Measurements from ENCODE around the gene CCDC170. TPM values are rescaled to one million over a fixed set of nuclear protein-coding genes. Genes with fewer than 3 reads are reported as not detected.

CCDC170 gene
- total and polyA plus RNA-seq, 2 of the 8 experiments (the other 6 are each of a cell fraction or from before 2014, with no cell fraction given): 0.06 to 0.09 TPM

GRCh38 chr6:151652325-151652724 lies 158.5 kb downstream of the CCDC170 start:
- Histone ChIP-seq H2BK15ac (ENCODE audit: low read length) (0 out of 2 replicates have a peak overlapping the region, but pooled peaks have one; percentile 72), H3K36me3 (ENCODE audit: control insufficient read depth in 2 of 4, insufficient read depth in 4 of 4, low read length in 3 of 4) (no peaks in the 10 kb centered on the region), H3K4ac (replicated peaks; ENCODE audit: insufficient read length, low read depth, low read length) (no peak overlapping the region), H3K56ac (replicated peaks; ENCODE audit: insufficient read length, low read depth, low read length) (no peak overlapping the region), H3K27ac (ENCODE audit: low read depth, low read length) (no peak overlapping the region), H3K18ac (ENCODE audit: extremely low read depth, low read length) (no peak overlapping the region), H3K4me2 (ENCODE audit: insufficient read depth in 1 of 2, low read depth in 2 of 2, low read length in 2 of 2) (no peak overlapping the region), H4K91ac (replicated peaks; ENCODE audit: insufficient read length, low read length) (no peak overlapping the region), H2BK12ac (ENCODE audit: low read depth, low read length) (no peak overlapping the region), H2BK5ac (ENCODE audit: low read depth, low read length) (no peak overlapping the region), H4K5ac (ENCODE audit: insufficient read length, low read depth, low read length) (no peak overlapping the region), H3K4me1 (replicated peaks in 1 of 4; ENCODE audit: control insufficient read depth in 3 of 4, insufficient read depth in 4 of 4, low read length in 3 of 4) (peaks cover 0 to 4% (median 3%) of the 10 kb centered on the region in 4 experiments; a peak in 6 of 7 replicates), H3K9ac (replicated peaks in 1 of 4; ENCODE audit: extremely low read depth in 1 of 4, low read depth in 3 of 4, low read length in 3 of 4) (no peak overlapping the region), H3K14ac (ENCODE audit: insufficient read length) (no peak overlapping the region), H4K20me1 (replicated peaks in 1 of 2; ENCODE audit: control insufficient read depth in 1 of 2, insufficient read depth in 2 of 2, low read length in 2 of 2) (no peaks in the 10 kb centered on the region), H3K23ac (ENCODE audit: insufficient read length) (no peak overlapping the region), H3K4me3 (ENCODE audit: extremely low read depth in 1 of 4, insufficient read depth in 2 of 4, low read depth in 3 of 4, low read length in 4 of 4) (no peak overlapping the region), H3K9me3 (ENCODE audit: insufficient read depth in 2 of 2, low read depth in 1 of 2, low read length in 1 of 2) (peaks cover 2 to 6% of the 10 kb centered on the region in 2 experiments; a peak in 2 of 4 replicates), H4K8ac (ENCODE audit: extremely low read depth, insufficient read depth, low read length) (no peak overlapping the region), H2BK120ac (replicated peaks; ENCODE audit: low read depth, low read length) (no peak overlapping the region), H2AK5ac (ENCODE audit: low read depth, low read length) (no peak overlapping the region), H2AFZ (ENCODE audit: low read length) (0 out of 2 replicates have a peak overlapping the region, but pooled peaks have one; percentile 51), H3K23me2 (ENCODE audit: low read depth, low read length) (no peaks in the 10 kb centered on the region), H3K27me3 (replicated peaks in 1 of 4; ENCODE audit: control insufficient read depth in 3 of 4, extremely low read depth in 1 of 4, insufficient read depth in 3 of 4, low read length in 3 of 4) (no peaks in the 10 kb centered on the region), H3K79me1 (ENCODE audit: low read depth, low read length) (no peaks in the 10 kb centered on the region), H3K79me2 (ENCODE audit: control insufficient read depth in 1 of 2, insufficient read depth in 2 of 2, low read length in 2 of 2) (no peaks in the 10 kb centered on the region), H2BK20ac (ENCODE audit: low read length) (no peak overlapping the region)
- CTCF ChIA-PET (ENCODE audit: partially characterized antibody): interaction anchor here (0.8 to 2.9 kb wide), 5 partner anchors 8 to 211 kb away, joined by 3 to 12 read pairs (median 3); no protein-coding TSS in a partner anchor
- FAIRE-seq (no peak), DNase-seq (ENCODE audit: low read depth in 1 of 2, low spot score in 2 of 2) (no peak)
- WGBS, 2 experiments (ENCODE audit: extremely low coverage in 1 of 2, insufficient coverage in 1 of 2, insufficient read length in 1 of 2, insufficient replicate concordance in 2 of 2, low coverage in 1 of 2, low lambda C conversion rate in 2 of 2, missing lambda C conversion rate in 1 of 2): 77% methylated on average over 2 of the region's 2 CpGs; no CpG with 5 or more reads in 1 of the 2 experiments
- POLR2A ChIA-PET (ENCODE audit: partially characterized antibody): interaction anchor here (0.6 kb wide), 1 partner anchor 12 kb away, joined by 4 read pairs; no protein-coding TSS in a partner anchor
- no peak for TF ChIP-seq MAFK (IDR thresholded peaks at IDR 0.05; ENCODE audit: low read depth, low read length)
